Activated gamma-delta T cell (primary cell): ENCODE data around the gene REG4.
"Not testable (repeated sequence)": the region's sequence is repeated elsewhere in the genome, so short reads cannot be mapped to it uniquely, and the experiment has no call there.

ENCODE experiments used
- DNase-seq: peaks from one replicate; lab custom pipeline; 2025; lab: John Stamatoyannopoulos, UW

Gene REG4

DNA sequence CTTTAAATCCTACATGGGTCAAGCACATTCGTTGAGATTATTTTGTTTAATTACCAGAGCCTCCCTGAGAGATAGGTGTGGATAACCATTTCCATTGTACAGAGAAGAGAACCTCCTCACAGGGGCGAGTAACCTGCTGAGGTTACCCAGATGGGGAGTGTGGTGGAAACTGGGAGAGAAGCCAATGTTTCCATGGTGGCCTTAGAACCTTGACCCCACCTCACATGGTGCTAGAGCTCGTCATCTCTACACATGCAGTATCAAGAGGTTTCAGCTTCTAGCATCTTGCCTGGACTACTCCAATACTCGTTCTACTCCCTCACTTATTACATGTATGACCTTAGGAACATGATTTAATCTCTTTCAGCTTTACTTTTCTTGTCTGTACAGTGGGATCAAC, 4.8 kb downstream of the REG4 start:
- DNase-seq = no peak

DNA sequence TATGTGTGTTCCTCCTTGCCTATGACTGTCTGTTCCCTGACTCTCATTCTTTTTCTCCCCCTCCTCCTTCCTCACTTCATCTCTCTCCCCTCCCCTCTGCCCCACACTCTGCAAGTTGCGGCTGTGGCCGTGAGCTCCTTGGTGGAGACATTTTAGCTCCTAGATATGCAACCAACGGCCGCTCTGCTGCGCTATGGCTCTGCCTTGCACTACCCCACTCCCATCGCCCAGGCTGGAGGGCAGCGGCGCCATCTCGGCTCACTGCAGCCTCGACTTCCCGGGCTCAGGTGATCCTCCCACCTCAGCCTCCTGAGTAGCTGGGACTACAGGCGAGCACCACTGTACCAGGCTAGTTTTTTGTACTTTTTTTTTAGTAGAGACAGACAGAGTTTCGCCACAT, 5.5 kb downstream of the REG4 start:
- no peak for DNase-seq

DNA sequence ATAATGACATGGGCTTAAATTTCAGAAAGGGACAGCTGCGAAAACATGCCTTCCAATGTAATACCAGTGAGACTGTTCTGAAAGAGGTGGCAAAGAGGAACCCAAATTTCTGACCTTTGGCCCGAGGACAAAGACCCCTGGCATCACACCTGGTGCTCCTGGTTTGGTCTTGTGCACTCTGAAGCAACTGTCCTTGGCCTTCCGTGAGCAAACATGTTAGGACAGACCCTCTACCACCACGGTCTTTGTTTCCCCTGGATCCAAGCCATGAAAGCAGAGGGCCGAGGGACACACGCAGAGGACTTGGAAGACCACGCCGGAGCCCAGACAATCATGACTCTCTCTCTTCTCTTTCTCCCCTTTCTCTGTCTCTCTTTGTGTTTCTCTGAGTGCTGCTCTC, 6.0 kb downstream of the REG4 start:
- DNase-seq = no peak

DNA sequence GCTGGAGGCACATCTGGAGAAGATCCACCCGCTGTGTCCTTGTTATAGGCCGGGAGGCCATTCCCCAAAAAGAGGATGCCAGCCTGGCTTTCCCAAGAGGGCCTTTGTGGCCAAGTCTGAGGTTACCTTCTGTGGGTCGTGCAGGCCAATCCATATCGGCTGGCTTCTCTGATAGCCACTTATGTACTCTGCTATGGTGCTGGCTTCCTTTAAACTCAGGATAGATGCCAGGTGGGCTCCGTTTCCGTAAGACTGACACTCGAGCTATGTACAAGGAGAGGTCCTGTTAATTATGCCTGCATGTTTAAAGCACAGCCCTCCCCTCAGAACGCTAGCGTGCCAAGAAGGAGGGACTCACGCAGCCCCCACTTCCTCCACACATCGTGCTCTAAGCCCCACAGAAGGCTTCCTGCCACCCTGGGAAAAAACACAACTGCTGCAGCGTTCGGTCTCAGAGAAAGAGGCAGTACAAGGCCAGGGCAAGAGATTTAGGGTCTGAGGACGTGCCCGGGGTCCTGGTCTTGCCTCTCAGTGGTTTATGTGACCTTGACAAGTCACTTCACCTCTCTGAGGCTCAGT, 11.6 kb downstream of the REG4 start:
- no peak for DNase-seq

DNA sequence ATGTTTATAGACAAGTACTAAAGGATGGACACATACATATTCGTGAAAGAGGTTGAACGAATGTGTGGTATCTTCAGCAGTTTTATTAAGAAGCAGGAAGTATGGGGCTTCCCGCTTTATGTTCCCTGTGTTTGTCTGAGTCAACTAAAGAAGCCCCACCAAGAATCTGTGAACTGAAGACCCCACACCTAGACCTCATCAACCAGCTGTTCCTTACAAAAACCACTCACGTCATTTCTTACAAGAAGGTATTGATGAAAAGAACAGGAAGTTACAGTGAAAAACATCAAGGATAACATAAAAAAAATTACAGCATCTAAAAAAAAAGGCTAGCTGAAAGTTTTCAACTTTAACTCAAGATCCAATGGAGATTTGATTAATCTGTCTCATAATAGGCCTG, 12.3 kb downstream of the REG4 start:
- no peak for DNase-seq

DNA sequence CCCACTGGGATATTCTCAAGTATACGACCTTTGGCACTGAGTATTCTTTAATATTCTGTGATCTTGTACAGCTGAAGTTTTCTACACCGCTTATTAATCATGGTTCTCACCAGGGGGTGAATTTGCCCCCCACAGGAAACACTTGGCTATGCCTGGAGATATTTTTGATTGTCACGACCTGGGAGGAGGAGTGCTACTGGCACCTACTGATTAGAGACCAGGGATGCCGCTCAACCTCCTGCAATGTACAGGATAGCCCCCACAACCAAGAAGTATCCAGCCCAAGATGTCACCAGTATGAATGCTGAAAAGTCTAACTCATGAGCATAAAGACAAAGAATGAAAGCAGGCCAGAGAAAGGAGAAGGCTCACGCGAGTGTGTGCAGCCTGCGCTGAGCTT, 13.7 kb downstream of the REG4 start:
- DNase-seq = no peak

DNA sequence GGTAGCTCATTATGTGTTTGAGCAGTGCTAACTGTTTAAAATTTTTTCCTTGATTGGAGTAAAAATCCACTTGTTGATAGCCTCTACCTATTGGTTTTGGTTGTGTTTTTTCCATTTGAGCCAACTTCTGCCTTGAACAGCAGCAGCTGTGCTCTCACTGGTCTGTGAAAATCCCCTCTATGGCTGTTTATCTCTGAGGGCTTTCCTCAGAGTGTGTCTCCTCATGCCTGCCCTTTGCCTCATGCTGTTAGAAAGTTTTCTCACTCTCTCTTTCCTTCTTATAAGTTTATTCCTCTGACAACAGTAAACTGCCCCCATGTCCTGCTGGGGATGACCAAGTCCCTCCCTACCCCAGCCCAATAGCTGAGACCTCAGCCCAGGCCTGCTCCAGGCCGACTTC, 14.1 kb downstream of the REG4 start:
- no peak for DNase-seq

DNA sequence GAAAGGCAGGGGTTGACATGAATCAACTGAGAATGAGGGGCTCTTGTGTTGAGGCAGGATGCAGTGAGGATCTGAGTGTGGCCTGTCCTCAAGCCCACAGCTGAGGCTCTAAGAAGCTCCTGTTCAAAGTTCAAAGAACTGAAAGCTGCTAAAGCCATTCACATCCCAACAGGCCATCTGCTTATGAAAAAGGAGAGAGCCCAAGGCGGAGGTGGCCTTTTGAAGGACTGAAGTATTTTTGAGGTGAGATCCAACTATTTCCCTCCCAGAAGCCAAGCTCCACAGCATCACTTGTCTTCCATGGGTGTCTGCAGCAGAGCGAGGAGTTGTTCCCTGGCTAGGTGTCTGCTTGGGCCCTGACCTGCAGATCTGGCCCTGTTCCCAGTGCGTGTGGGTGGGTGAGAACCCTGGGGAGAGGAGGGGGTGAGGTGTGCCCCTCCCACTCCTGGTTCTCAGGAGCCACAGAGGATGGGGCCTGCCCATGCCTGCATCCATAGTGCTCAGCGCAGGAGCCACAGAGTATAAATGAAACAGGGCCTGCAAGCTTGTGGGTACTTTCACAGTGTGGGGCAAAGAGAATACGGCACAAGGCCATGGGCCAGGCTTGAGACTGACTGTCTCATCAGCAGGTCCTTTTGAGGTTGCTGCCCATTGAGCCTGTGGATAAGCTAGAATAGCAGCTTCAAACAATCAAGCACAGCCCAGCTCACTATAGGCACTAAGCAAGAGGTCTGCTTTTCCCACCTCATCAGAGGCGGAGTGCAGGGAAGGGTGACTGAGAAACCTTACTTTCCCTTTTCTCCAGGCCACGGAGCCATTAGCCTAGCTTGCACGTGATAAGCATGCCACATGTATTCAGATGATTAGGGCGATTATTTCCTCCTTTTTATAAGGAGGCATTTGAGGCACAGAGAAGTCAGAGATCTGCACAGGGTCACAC, 15.7 kb downstream of the REG4 start:
- no peak for DNase-seq

DNA sequence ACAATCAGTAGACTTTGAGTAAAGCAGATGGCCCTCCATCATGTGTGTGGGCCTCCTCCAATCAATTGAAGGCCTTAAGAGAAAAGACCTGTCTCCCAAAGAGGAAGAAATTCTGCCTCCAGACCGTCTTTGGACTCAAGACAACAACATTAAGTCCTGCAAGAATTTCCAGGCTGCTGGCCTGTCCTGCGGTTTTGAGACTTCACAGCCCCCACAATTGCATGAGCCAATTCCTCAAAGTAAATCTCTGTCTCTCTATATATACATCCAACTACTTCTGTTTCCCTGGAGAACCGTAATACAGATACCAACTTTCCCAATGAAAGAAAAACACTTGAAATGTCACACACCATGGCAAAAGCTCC, 16.4 kb downstream of the REG4 start:
- no peak for DNase-seq

DNA sequence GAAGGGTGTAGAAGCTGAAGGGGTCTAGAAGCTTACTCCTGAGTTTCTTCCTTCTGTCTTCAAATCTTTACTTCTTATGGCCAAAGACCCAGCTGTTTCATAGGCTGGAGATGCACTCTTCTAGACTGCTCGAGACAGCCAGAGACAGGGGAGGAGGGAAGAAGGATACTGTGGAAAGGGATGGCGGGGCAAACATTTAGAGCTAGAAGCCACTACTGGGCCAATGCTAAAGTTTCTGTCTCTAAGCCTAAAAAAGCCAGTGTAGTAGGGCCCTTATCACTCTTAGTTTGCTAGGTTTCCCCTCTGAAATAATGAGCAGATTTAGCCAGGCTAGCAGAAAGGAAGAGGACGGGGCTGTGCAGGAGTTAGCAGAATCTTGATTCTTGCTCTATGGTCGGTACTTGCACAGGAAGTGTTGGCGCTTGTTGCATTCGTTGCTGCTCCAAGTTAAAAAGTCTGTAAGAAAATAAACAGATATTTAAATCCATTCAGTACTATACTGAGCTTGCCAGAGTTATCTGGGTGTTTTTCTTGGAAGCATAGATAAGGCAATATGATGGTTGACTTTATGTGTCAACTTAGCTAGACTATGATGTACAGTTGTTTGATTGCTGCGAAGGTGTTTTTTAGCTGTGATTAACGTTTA, 16.9 kb downstream of the REG4 start:
- no peak for DNase-seq

DNA sequence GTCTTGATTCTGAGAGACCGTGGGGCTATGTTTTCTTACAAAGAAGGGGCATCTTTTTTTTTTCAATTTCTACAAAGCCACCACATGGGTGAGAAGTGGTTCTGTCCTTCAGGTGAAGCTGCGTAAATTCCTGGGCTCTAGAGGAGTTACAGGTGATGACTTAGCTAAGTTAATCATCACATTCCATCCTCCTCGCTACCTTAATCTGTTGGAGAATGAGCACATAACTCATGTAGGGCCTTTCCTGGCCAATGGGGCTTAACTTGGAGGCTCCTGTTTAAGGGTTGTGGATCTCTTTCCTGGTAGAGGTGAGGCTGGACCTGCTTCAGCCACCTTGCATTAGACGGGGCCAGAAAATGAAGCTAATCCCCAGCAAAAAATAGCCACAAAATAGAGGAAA, 19.9 kb downstream of the REG4 start:
- no peak for DNase-seq

DNA sequence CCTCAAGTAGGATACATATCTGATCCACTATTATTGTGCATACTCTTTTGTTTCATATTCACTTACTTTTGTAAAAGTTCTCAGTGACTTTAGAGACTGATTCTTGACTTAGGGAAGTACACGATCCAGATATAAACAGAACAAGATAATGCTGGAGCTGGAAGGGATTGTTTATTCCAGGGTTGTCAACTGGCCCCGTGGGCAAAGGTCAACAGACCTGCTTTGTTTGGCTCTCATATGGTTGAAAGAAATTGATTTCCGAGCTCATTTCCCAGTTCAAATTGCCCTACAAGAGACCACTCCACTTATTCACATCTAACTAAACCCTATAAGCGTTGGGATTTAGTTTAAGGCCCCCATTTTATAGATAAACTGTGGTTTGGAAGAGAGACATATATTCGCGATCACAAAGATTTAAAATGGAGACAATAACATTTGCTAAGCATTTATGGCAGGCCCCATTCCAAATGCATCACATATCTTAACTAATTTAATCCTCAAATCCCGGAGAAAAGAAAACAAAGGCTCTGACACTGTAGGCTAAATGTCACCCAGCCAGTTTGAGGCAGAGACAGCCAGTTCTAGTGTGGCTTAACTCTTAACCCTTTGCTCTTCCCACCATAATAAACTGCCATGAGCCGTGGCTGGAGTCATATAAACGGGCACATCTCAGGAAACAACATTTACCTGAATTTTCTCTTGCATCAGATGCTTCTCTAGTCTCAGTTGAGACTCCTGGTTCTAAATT, 20.6 kb downstream of the REG4 start:
- DNase-seq = no peak

DNA sequence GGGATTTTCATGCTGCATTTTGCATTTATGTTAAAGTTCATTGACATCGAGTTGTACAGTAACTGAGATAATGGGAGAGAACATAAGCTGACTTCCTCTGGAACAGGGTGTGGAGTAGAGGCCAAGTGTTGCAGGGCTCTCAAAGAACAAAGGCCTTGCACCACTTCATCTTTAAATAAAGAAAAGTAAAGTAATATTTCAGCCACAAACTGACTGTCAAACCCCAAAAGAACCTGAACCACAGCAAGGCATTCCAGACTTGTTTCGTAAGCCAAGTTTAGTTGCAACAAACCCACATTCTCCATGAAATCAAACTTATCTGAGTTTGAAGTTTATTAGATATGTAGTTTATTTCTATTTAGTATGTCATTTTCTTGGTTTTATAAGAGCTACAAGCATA, 23.5 kb downstream of the REG4 start:
- no peak for DNase-seq

DNA sequence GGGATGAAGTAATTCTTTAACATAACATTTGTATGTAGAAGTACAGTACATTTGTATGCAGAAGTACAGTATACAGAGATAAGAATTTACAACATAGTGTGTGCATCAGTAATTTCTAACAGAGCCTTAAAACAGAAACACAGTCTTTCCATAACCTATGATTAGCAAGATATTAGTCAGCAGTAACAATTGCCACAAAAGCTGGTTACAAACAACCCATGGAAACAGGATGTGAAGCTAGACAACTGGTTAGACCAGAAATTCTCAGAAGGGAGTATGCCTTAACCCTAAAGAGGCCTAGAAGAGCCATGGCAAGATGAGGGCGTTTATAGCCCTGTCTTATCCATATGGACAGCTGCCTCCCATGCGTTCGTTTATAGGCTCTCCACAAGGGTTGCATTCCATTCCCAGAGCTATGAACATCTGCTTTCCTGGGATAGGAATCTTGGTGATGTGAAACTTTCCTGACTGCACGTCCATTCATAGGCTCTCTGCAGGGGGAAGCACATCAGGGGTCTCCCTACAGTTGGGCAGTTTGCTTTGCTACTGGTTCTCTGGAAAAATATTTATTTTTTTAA, 24.7 kb downstream of the REG4 start:
- DNase-seq = not testable (repeated sequence)

DNA sequence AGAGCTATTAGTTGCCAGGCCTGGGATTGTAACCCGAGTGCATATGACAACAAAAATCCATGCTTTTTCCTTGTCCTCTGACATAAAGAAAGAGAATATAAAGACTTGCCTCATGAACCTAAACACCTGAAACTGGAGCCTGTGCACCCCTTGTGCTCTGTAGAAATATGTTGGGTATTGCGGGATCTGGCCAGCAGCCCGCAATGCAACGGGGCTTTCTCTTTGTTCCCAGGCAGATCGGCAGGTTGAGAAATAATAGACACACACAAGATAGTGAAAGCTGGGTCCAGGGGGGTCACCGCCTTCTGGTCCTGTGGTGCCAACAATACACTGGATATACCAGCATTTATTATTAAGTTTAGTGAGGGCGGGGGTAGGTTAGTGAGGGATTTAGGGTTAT, 25.2 kb downstream of the REG4 start:
- DNase-seq = not testable (repeated sequence)

DNA sequence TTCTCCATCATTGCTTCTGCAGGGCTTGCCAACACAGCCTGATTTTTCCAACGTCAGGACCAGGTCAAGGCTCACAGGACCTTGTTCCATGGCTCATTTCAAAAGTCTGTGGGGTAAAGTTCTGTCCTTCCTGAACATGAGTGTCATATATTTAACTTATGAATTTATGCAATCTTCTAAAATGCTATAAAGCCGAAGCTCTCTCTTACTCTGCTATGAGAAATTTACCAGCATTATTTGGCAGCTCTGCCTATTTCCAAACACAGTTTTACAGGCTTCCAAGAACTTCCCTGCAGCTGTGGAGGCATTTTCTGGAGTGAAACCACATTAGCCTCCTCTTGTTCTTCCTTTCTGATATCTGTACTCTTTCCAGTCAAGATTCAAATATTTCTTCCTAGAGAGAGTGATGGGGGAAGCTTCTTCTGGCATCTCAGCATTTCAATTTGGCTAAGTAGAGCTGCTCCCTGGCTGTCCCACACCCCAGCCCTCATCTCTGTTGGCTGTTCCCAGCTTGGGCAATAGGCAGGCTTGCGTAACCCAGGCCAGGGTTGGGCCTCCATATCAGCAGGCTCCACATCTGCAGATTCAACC, 27.0 kb downstream of the REG4 start:
- no peak for DNase-seq

DNA sequence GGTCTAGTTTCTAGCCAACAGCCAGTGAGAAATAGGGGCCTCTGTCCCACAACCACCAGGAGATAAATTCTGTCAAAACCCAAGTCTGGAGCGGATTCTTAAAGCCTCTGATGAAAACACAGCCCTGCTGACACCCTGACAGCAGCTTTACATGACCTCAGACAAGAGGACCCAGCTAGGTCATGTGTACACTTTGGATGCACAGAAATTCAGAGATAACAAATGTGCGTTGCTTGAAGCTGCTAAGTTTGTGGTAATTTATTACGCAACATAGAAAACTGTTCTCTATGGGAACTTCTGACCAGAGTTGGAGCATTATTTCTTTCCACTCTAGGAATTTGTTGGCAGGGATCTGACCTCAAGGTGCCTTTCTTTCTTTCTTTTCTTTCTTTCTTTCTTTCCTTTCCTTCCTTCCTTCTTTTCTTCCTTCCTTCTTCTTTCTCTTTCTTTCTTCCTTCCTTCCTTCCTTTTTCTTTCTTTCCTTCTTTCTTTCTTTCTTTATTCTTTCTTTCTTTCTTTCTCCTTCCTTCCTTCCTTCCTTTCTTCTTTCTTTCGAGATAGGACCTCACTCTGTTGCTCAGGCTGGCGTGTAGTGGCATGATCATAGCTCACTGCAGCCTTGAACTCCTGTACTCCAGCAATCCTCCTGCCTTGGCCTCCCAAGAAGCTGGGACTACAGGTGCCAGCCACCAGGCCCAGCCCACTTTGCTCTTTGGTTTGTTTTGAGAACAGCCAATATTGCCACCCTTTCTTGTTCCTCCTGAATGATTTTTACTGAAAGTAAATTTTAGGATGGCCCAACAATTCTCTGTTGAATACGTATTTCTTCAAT, 27.7 kb downstream of the REG4 start:
- no peak for DNase-seq

DNA sequence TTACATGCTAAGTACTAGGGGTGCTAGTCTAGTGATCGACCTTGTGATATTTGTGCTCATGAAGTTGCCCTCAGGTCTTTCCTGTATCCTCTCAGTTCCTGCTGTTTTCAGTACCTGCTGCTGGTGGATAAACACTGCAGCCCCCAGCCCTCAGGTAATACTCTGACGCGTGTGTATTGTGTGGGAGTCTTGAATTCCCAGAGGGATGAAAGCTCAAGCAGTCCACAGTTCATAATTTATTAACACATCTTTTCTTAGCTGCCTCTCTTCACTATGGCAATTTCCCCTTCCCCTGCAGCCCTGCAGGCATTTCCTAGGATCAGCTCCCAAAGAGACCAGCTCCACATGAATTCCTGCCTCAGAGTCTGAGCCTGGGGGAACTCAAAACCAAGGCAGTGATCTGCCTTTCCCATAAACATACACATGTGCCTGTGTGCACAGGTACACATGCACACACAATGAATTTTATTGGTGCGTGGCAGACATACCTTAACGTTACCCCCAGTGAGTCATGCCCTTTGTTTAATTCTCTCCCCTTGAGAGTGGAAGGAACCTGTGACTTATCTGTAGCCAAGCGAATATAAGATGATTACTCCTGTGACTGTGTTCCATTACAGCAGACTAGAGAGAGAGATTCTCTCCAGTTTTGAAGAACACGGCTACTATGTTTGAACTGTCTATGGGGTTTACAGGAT, 28.5 kb downstream of the REG4 start:
- DNase-seq = no peak

DNA sequence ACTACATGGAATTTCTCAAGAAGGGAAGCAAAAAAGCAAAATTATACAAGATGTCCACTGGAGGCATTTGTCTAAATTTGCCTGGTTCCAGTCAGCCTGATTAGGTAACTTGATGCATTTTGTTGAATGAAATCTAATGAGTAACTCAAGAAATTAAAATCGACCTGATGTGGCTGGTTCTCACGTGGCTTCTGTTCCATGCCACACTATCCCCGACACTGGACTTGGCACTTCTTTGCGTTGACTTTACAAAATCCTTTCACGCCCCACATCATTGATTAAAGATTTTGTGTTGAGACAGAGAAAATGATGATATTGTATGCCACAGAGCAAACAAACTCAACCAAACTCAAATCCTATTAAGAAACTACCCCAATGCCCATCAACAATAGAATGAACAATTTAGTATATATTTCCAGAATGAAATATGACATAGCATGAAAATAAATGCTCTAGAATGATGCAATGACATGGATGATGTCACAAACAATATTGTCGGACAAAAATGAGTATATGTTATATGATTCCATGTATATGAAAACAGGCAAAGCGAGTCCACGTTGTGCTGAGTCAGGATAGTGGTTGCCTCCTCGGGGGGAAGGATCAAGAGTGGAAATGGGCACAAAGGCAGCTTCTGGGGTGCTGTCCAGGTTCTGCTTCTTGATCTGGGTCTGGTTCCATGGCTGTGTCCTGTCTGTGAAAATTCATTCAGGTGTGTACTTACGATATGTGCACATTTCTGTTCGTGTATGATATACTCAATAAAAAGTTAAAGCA, 29.6 kb downstream of the REG4 start:
- no peak for DNase-seq
